GM12865 (cell line): ENCODE measurements around the gene DCP2.

Experiments
- DNase-seq: peaks from one replicate; pipeline ENCODE4 v3.0.0; 2010; ENCODE audit warnings: low read depth
- H3K4me3 ChIP-seq: 2 replicates; pipeline ENCODE4 v1.5.1; 2011; ENCODE audit warnings: mild to moderate bottlenecking, low read depth, low read length, control low read depth
- CTCF ChIP-seq: IDR thresholded peaks from 2 replicates; pipeline ENCODE4 v1.5.1; 2011; ENCODE audit warnings: low read length, control low read depth, low read depth, inconsistent platforms; ENCODE audit not compliant: insufficient read depth; ENCODE audit errors: missing control alignments

The DCP2 gene

GRCh38 chr5:113027015-113027414 lies 50.4 kb downstream of the DCP2 start:
- no peak overlapping the region for H3K4me3 ChIP-seq
- no peak for DNase-seq
- TF ChIP-seq CTCF = no peak

- DNase-seq = no peak
- no peak for TF ChIP-seq CTCF
- no peak overlapping the region for H3K4me3 ChIP-seq
Observed at GRCh38 chr5:113027431-113027830, 50.8 kb downstream of the DCP2 start.

GRCh38 chr5:113029614-113030013 lies 53.0 kb downstream of the DCP2 start:
- TF ChIP-seq CTCF = no peak
- no peak for DNase-seq
- no peak overlapping the region for H3K4me3 ChIP-seq

GRCh38 chr5:113031104-113031503 lies 54.5 kb downstream of the DCP2 start:
- TF ChIP-seq CTCF = no peak
- no peak for DNase-seq
- H3K4me3 ChIP-seq = no peak overlapping the region

- no peak for TF ChIP-seq CTCF
- no peak for DNase-seq
- H3K4me3 ChIP-seq = no peak overlapping the region
Observed at GRCh38 chr5:113031557-113031956, 55.0 kb downstream of the DCP2 start.

GRCh38 chr5:113034182-113034773 lies 57.7 kb downstream of the DCP2 start:
- no peak for DNase-seq
- TF ChIP-seq CTCF = no peak
- H3K4me3 ChIP-seq = no peak overlapping the region

GRCh38 chr5:113035096-113035495 lies 58.5 kb downstream of the DCP2 start:
- no peak overlapping the region for H3K4me3 ChIP-seq
- TF ChIP-seq CTCF = no peak
- DNase-seq = no peak
